Measurements from ENCODE around the gene PRAC1.
"Not testable (repeated sequence)": the region's sequence is repeated elsewhere in the genome, so short reads cannot be mapped to it uniquely, and the experiment has no call there.

Gene PRAC1

GRCh38 chr17:48725288-48726064, 3.2 kb upstream of the PRAC1 start:
- DNase-seq, result no peak

GRCh38 chr17:48725004-48725287, 2.6 kb upstream of the PRAC1 start:
- no peak for DNase-seq

GRCh38 chr17:48724251-48725003, 2.1 kb upstream of the PRAC1 start:
- DNase-seq, result peak; percentile 37

GRCh38 chr17:48723423-48724250, 1.3 kb upstream of the PRAC1 start:
- DNase-seq, result no peak

- DNase-seq, result no peak
Measured at GRCh38 chr17:48722915-48723422, 651 bp upstream of the PRAC1 start, which contains the start of gene PRAC2. PRAC2 (plus strand) TSS chr17:48723185; CDS start chr17:48724411, 1,226 bp downstream.

GRCh38 chr17:48721009-48721402, 1.3 kb downstream of the PRAC1 start:
- no peak for DNase-seq

- no peak for DNase-seq
Measured at GRCh38 chr17:48720266-48721008, 1.9 kb downstream of the PRAC1 start.

GRCh38 chr17:48719642-48720265, 2.6 kb downstream of the PRAC1 start:
- DNase-seq, result no peak

- no peak for DNase-seq
Measured at GRCh38 chr17:48718761-48719641, 3.3 kb downstream of the PRAC1 start.

GRCh38 chr17:48718227-48718760, 4.0 kb downstream of the PRAC1 start:
- DNase-seq, result no peak

- no peak for DNase-seq
Measured at GRCh38 chr17:48717367-48718226, 4.7 kb downstream of the PRAC1 start.

GRCh38 chr17:48716549-48716948, 5.8 kb downstream of the PRAC1 start:
- DNase-seq, result not testable (repeated sequence)

- DNase-seq, result no peak
Measured at GRCh38 chr17:48715496-48716399, 6.6 kb downstream of the PRAC1 start.

GRCh38 chr17:48711128-48711527, 11.2 kb downstream of the PRAC1 start:
- DNase-seq, result no peak

GRCh38 chr17:48704361-48705248, 17.7 kb downstream of the PRAC1 start:
- DNase-seq, result no peak

GRCh38 chr17:48701864-48702532, 20.3 kb downstream of the PRAC1 start:
- DNase-seq, result no peak

- DNase-seq, result no peak
Measured at GRCh38 chr17:48693178-48693577, 29.1 kb downstream of the PRAC1 start.

Measured in NCI-H146 (cell line).